H1 (cell line): Measurements from ENCODE around the gene TPRN. TPM values are rescaled to one million over a fixed set of nuclear protein-coding genes. Genes with fewer than 3 reads are reported as not detected.

Experiments used
- CTCF ChIA-PET: fragments of 300-600 bp; sonication (Branson Sonifier 250); formaldehyde crosslinking; loops from one replicate; lab custom pipeline; 2021; ENCODE audit not compliant: partially characterized antibody; lab: Charles Lee
- POLR2A ChIA-PET: fragments of 300-600 bp; sonication (Branson Sonifier 250); formaldehyde crosslinking; loops from one replicate; lab custom pipeline; 2021; ENCODE audit warnings: inconsistent platforms; ENCODE audit not compliant: partially characterized antibody; lab: Charles Lee
- DNase-seq, 2 experiments: peaks; one replicate each; pipeline versions ENCODE4 v3.0.0 to v3.0.0-alpha.2; 2010 to 2022; ENCODE audit warnings: low spot score in 2 of 2, low read depth in 1 of 2, mixed read lengths in 1 of 2
- FAIRE-seq: peaks from 2 replicates; lab custom pipeline; 2011; peaks lifted over from hg19 to GRCh38; lab: Jason Lieb, UNC
- H2AFZ ChIP-seq: 2 replicates; pipeline ENCODE4 v1.8.1; 2012; ENCODE audit warnings: low read length, inconsistent platforms
- H2AK5ac ChIP-seq: 2 replicates; pipeline ENCODE4 v1.6.1; 2013; ENCODE audit warnings: low read depth, low read length
- H2BK120ac ChIP-seq: replicated peaks from 2 replicates; pipeline ENCODE3; 2013; ENCODE audit warnings: low read depth, low read length, inconsistent platforms
- H2BK12ac ChIP-seq: 2 replicates; pipeline ENCODE4 v1.6.1; 2013; ENCODE audit warnings: low read depth, low read length
- H2BK15ac ChIP-seq: 2 replicates; pipeline ENCODE4 v1.6.1; 2013; ENCODE audit warnings: low read length
- H2BK20ac ChIP-seq: 2 replicates; pipeline ENCODE4 v1.6.1; 2013; ENCODE audit warnings: low read length
- H2BK5ac ChIP-seq: 2 replicates; pipeline ENCODE4 v1.6.1; 2013; ENCODE audit warnings: low read depth, low read length
- H3K14ac ChIP-seq: 2 replicates; pipeline ENCODE4 v1.6.1; 2013; ENCODE audit warnings: inconsistent platforms; ENCODE audit not compliant: insufficient read length
- H3K18ac ChIP-seq: 2 replicates; pipeline ENCODE4 v1.6.1; 2013; ENCODE audit warnings: low read length; ENCODE audit errors: extremely low read depth
- H3K23ac ChIP-seq: 2 replicates; pipeline ENCODE4 v1.6.1; 2013; ENCODE audit warnings: inconsistent platforms; ENCODE audit not compliant: insufficient read length
- H3K23me2 ChIP-seq: 2 replicates; pipeline ENCODE4 v1.6.1; 2013; ENCODE audit warnings: low read depth, low read length
- H3K27ac ChIP-seq: 2 replicates; pipeline ENCODE4 v1.6.1; 2011; ENCODE audit warnings: low read depth, low read length, inconsistent platforms
- H3K27me3 ChIP-seq, 4 experiments: replicated peaks in 1 of 4; 1 replicate in 1 of 4; 2 replicates in 3 of 4; pipeline versions ENCODE4 v1.6.1 to v1.8.1; 2011 to 2013; ENCODE audit warnings: low read length in 3 of 4, mild to moderate bottlenecking in 3 of 4, inconsistent platforms in 2 of 4, mixed read lengths in 2 of 4, moderate library complexity in 1 of 4; ENCODE audit not compliant: control insufficient read depth in 3 of 4, insufficient read depth in 3 of 4; ENCODE audit errors: extremely low read depth in 1 of 4
- H3K36me3 ChIP-seq, 4 experiments: 2 replicates each; pipeline versions ENCODE4 v1.6.1 to v1.8.1; 2011 to 2013; ENCODE audit warnings: mild to moderate bottlenecking in 4 of 4, low read length in 3 of 4, moderate library complexity in 2 of 4, control low read depth in 1 of 4, inconsistent platforms in 1 of 4; ENCODE audit not compliant: insufficient read depth in 4 of 4, control insufficient read depth in 2 of 4
- H3K4ac ChIP-seq: replicated peaks from 2 replicates; pipeline ENCODE3; 2013; ENCODE audit warnings: low read length, low read depth, mixed read lengths, inconsistent platforms; ENCODE audit not compliant: insufficient read length
- H3K4me1 ChIP-seq, 4 experiments: replicated peaks in 1 of 4; 1 replicate in 1 of 4; 2 replicates in 3 of 4; pipeline versions ENCODE4 v1.6.1 to v1.8.1; 2011 to 2013; ENCODE audit warnings: low read length in 3 of 4, inconsistent platforms in 2 of 4, mixed read lengths in 1 of 4; ENCODE audit not compliant: insufficient read depth in 4 of 4, control insufficient read depth in 3 of 4
- H3K4me2 ChIP-seq, 2 experiments: 2 replicates each; pipeline versions ENCODE4 v1.6.1 to v1.8.1; 2011 to 2013; ENCODE audit warnings: low read depth in 2 of 2, low read length in 2 of 2, control low read depth in 1 of 2, inconsistent platforms in 1 of 2, mild to moderate bottlenecking in 1 of 2; ENCODE audit not compliant: insufficient read depth in 1 of 2
- H3K4me3 ChIP-seq, 4 experiments: fragments of 200-600, 300-600 bp in 1 of 4; sonication (generic), shearing (Covaris generic), sonication (Bioruptor Twin) in 1 of 4; 2 replicates each; pipeline versions ENCODE4 v1.5.1 to v1.8.1; 2011 to 2016; ENCODE audit warnings: low read length in 4 of 4, low read depth in 3 of 4, control low read depth in 2 of 4, inconsistent platforms in 2 of 4, mild to moderate bottlenecking in 2 of 4, mixed read lengths in 1 of 4, moderate library complexity in 1 of 4; ENCODE audit not compliant: insufficient read depth in 2 of 4; ENCODE audit errors: extremely low read depth in 1 of 4
- H3K56ac ChIP-seq: replicated peaks from 2 replicates; pipeline ENCODE3; 2013; ENCODE audit warnings: low read depth, mild to moderate bottlenecking, mixed read lengths, low read length, inconsistent platforms; ENCODE audit not compliant: insufficient read length
- H3K79me1 ChIP-seq: 2 replicates; pipeline ENCODE4 v1.6.1; 2013; ENCODE audit warnings: low read depth, low read length, control low read depth
- H3K79me2 ChIP-seq, 2 experiments: 2 replicates each; pipeline versions ENCODE4 v1.6.1 to v1.8.1; 2012 to 2013; ENCODE audit warnings: low read length in 2 of 2, mild to moderate bottlenecking in 2 of 2, inconsistent platforms in 1 of 2; ENCODE audit not compliant: insufficient read depth in 2 of 2, control insufficient read depth in 1 of 2
- H3K9ac ChIP-seq, 4 experiments: replicated peaks in 1 of 4; 1 replicate in 1 of 4; 2 replicates in 3 of 4; pipeline versions ENCODE4 v1.6.1 to v1.8.1; 2011 to 2013; ENCODE audit warnings: low read depth in 3 of 4, low read length in 3 of 4, control low read depth in 2 of 4, mild to moderate bottlenecking in 2 of 4, moderate library complexity in 2 of 4, inconsistent platforms in 1 of 4; ENCODE audit errors: extremely low read depth in 1 of 4
- H3K9me3 ChIP-seq, 2 experiments: 2 replicates each; pipeline versions ENCODE4 v1.6.1 to v1.8.1; 2012 to 2013; ENCODE audit warnings: mild to moderate bottlenecking in 2 of 2, moderate library complexity in 2 of 2, control low read depth in 1 of 2, inconsistent platforms in 1 of 2, low read depth in 1 of 2, low read length in 1 of 2, mixed read lengths in 1 of 2; ENCODE audit not compliant: insufficient read depth in 2 of 2
- H4K20me1 ChIP-seq, 2 experiments: replicated peaks in 1 of 2; 2 replicates each; pipeline versions ENCODE3 to v1.8.1; 2011 to 2013; ENCODE audit warnings: inconsistent platforms in 2 of 2, low read length in 2 of 2, mild to moderate bottlenecking in 1 of 2; ENCODE audit not compliant: insufficient read depth in 2 of 2, control insufficient read depth in 1 of 2
- H4K5ac ChIP-seq: 2 replicates; pipeline ENCODE4 v1.6.1; 2013; ENCODE audit warnings: low read length, low read depth, mixed read lengths, inconsistent platforms; ENCODE audit not compliant: insufficient read length
- H4K8ac ChIP-seq: 2 replicates; pipeline ENCODE4 v1.8.0; 2013; ENCODE audit warnings: mild to moderate bottlenecking, moderate library complexity, low read length, inconsistent platforms; ENCODE audit not compliant: insufficient read depth; ENCODE audit errors: extremely low read depth
- H4K91ac ChIP-seq: replicated peaks from 2 replicates; pipeline ENCODE3; 2013; ENCODE audit warnings: low read length, mixed read lengths, inconsistent platforms; ENCODE audit not compliant: insufficient read length
- CTCF ChIP-seq, 3 experiments: IDR thresholded peaks; 1 replicate in 2 of 3; 2 replicates in 1 of 3; pipeline versions ENCODE4 v1.5.1 to v1.6.1; 2011; ENCODE audit warnings: low read length in 3 of 3, mild to moderate bottlenecking in 3 of 3, inconsistent platforms in 2 of 3, low read depth in 1 of 3, moderate library complexity in 1 of 3; ENCODE audit not compliant: insufficient read depth in 1 of 3; ENCODE audit errors: control extremely low read depth in 1 of 3
- WGBS, 2 experiments: shearing (Covaris generic) in 1 of 2; methylation state at CpG; one replicate each; pipeline versions ENCODE4 v1.1.6 to v1.1.7; 2013 to 2015; ENCODE audit warnings: low lambda C conversion rate in 2 of 2, mixed read lengths in 2 of 2, inconsistent platforms in 1 of 2, low coverage in 1 of 2, missing lambda C conversion rate in 1 of 2; ENCODE audit not compliant: insufficient replicate concordance in 2 of 2, insufficient coverage in 1 of 2, insufficient read length in 1 of 2; ENCODE audit errors: extremely low coverage in 1 of 2, missing lambda C conversion rate in 1 of 2; 5-methylcytosine and 5-hydroxymethylcytosine counted together
- polyA plus RNA-seq, 7 experiments: library from polyadenylated mRNA; depleted of rRNA in 3 of 7; stranded (reverse) in 5 of 7; unstranded in 2 of 7; fragments of >200 nt in 5 of 7; fragments of 200-250 nt in 2 of 7; gene quantifications; 1 replicate in 5 of 7; 2 replicates in 1 of 7; 4 replicates in 1 of 7; pipeline versions ENCODE4 v1.2.1 to v1.2.3, GENCODE V29; 2011 to 2013; ENCODE audit warnings: missing spikeins in 2 of 7, mixed read lengths in 2 of 7
- total RNA-seq: library from RNA; stranded (reverse); fragmentation: NEBNext Ultra II Directional; extraction: Animal tissue kit (Norgen Biotek cat#: 25700); gene quantifications from 2 replicates; pipeline ENCODE4 v1.2.1, GENCODE V29; 2021

TPRN gene
- total and polyA plus RNA-seq, 2 of the 8 experiments (the other 6 are each of a cell fraction or from before 2014, with no cell fraction given): 9.7 to 23.2 TPM

- H3K79me1 ChIP-seq: peaks cover 5% of the 10 kb centered on the region
- H3K27me3 ChIP-seq: no peaks in the 10 kb centered on the region; a peak in 1 of 7 replicates
- no peak overlapping the region for H3K27ac ChIP-seq
- peaks cover 3 to 24% (median 11%) of the 10 kb centered on the region in 4 experiments; a peak in 7 of 8 replicates for H3K36me3 ChIP-seq
- FAIRE-seq: no peak
- H2BK15ac ChIP-seq: no peak overlapping the region
- H3K79me2 ChIP-seq: peaks cover 0 to 30% of the 10 kb centered on the region in 2 experiments; a peak in 2 of 4 replicates
- no peak overlapping the region for H2BK20ac ChIP-seq
- no peak overlapping the region for H3K56ac ChIP-seq
- H3K4me3 ChIP-seq: no peak overlapping the region
- no peak overlapping the region for H3K14ac ChIP-seq
- H2BK12ac ChIP-seq: no peak overlapping the region
- H3K4me2 ChIP-seq: peak overlapping the region in 1 of 2 experiments; percentile 83; a peak in 1 of 4 replicates
- no peak overlapping the region for H2AK5ac ChIP-seq
- no peak overlapping the region for H4K5ac ChIP-seq
- peaks cover 4 to 29% of the 10 kb centered on the region in 2 experiments for H4K20me1 ChIP-seq
- POLR2A ChIA-PET: interaction anchor here (1.2 to 11.0 kb wide), 2 partner anchors 20 to 44 kb away, joined by 3 to 107 read pairs; partner anchors contain the start of genes NDOR1 and TMEM203
- H3K18ac ChIP-seq: no peak overlapping the region
- H4K8ac ChIP-seq: no peak overlapping the region
- no peak overlapping the region for H3K23ac ChIP-seq
- H2BK5ac ChIP-seq: no peak overlapping the region
- no peak overlapping the region for H2AFZ ChIP-seq
- DNase-seq: no peak
- no peaks in the 10 kb centered on the region for H3K9me3 ChIP-seq
- H2BK120ac ChIP-seq: no peak overlapping the region
- CTCF ChIA-PET: interaction anchor here (1.0 to 14.0 kb wide), 3 partner anchors 9 to 43 kb away, joined by 3 to 204 read pairs (median 47); partner anchors contain the start of genes CYSRT1, RNF208, RNF224 and SLC34A3
- H4K91ac ChIP-seq: no peak overlapping the region
- peaks cover 8% of the 10 kb centered on the region; the same call in 1 of the 2 replicates for H3K23me2 ChIP-seq
- H3K4me1 ChIP-seq: peaks cover 0 to 17% (median 6%) of the 10 kb centered on the region in 4 experiments; a peak in 5 of 7 replicates
- no peak overlapping the region for H3K9ac ChIP-seq
- 85% methylated on average over 6 of the region's 6 CpGs; no CpG with 5 or more reads in 1 of the 2 experiments for WGBS, 2 experiments
- H3K4ac ChIP-seq: no peak overlapping the region
- no peak for TF ChIP-seq CTCF (IDR thresholded peaks at IDR 0.05; ENCODE audit: control extremely low read depth in 1 of 3, insufficient read depth in 1 of 3, low read depth in 1 of 3, low read length in 3 of 3)
Measured at GRCh38 chr9:137186385-137186784, 14.2 kb downstream of the TPRN start.
